Measurements from ENCODE around the gene DPP7.

Gene DPP7

GRCh38 chr9:137074657-137075274 lies 39.8 kb downstream of the DPP7 start:
- H3K9ac ChIP-seq (ENCODE audit: insufficient read length, low read depth), result no peak overlapping the region
- no peak overlapping the region for H3K4me3 ChIP-seq (ENCODE audit: insufficient read length, low read depth)
- H3K27me3 ChIP-seq (ENCODE audit: insufficient read depth, insufficient read length), result peaks cover 12% of the 10 kb centered on the region
- H3K36me3 ChIP-seq (ENCODE audit: insufficient read depth, insufficient read length, low read length), result peaks cover 7% of the 10 kb centered on the region
- no peaks in the 10 kb centered on the region for H3K9me3 ChIP-seq (ENCODE audit: insufficient read depth, low read length)
- H3K4me1 ChIP-seq (ENCODE audit: insufficient read depth, insufficient read length), result peaks cover 20% of the 10 kb centered on the region
- DNase-seq (ENCODE audit: low read depth, low spot score), result no peak
- TF ChIP-seq YY1 (IDR thresholded peaks at IDR 0.05; ENCODE audit: insufficient read depth, insufficient read length), result no peak
- no peak for TF ChIP-seq SUZ12 (IDR thresholded peaks at IDR 0.05; ENCODE audit: extremely low read depth, insufficient read depth, insufficient read length)
- no peak for TF ChIP-seq ZNF274 (IDR thresholded peaks at IDR 0.05; ENCODE audit: low read depth, low read length)

GRCh38 chr9:137073992-137074399 lies 40.5 kb downstream of the DPP7 start:
- Histone ChIP-seq H3K4me3 (ENCODE audit: insufficient read length, low read depth) (no peak overlapping the region), H3K4me1 (ENCODE audit: insufficient read depth, insufficient read length) (peaks cover 20% of the 10 kb centered on the region), H3K9ac (ENCODE audit: insufficient read length, low read depth) (no peak overlapping the region), H3K27me3 (ENCODE audit: insufficient read depth, insufficient read length) (peaks cover 19% of the 10 kb centered on the region), H3K36me3 (ENCODE audit: insufficient read depth, insufficient read length, low read length) (no peaks in the 10 kb centered on the region), H3K9me3 (ENCODE audit: insufficient read depth, low read length) (no peaks in the 10 kb centered on the region)
- no peak for DNase-seq (ENCODE audit: low read depth, low spot score)
- no peak for TF ChIP-seq SUZ12 (IDR thresholded peaks at IDR 0.05; ENCODE audit: extremely low read depth, insufficient read depth, insufficient read length)

GRCh38 chr9:137071282-137071681 lies 43.3 kb downstream of the DPP7 start:
- peaks cover 15% of the 10 kb centered on the region for H3K27me3 ChIP-seq (ENCODE audit: insufficient read depth, insufficient read length)
- DNase-seq (ENCODE audit: low read depth, low spot score), result no peak
- peaks cover 4% of the 10 kb centered on the region for H3K36me3 ChIP-seq (ENCODE audit: insufficient read depth, insufficient read length, low read length)
- H3K4me1 ChIP-seq (ENCODE audit: insufficient read depth, insufficient read length), result peaks cover 30% of the 10 kb centered on the region
- no peaks in the 10 kb centered on the region for H3K9me3 ChIP-seq (ENCODE audit: insufficient read depth, low read length)
- H3K4me3 ChIP-seq (ENCODE audit: insufficient read length, low read depth), result peak overlapping the region; percentile 16
- TF ChIP-seq SUZ12 (IDR thresholded peaks at IDR 0.05; ENCODE audit: extremely low read depth, insufficient read depth, insufficient read length), result no peak
- no peak for TF ChIP-seq YY1 (IDR thresholded peaks at IDR 0.05; ENCODE audit: insufficient read depth, insufficient read length)
- TF ChIP-seq ZNF274 (IDR thresholded peaks at IDR 0.05; ENCODE audit: low read depth, low read length), result no peak
- peak overlapping the region; percentile 78 for H3K9ac ChIP-seq (ENCODE audit: insufficient read length, low read depth)

GRCh38 chr9:137070906-137071275 lies 43.6 kb downstream of the DPP7 start:
- H3K4me3 ChIP-seq (ENCODE audit: insufficient read length, low read depth), result peak overlapping the region; percentile 16
- peaks cover 15% of the 10 kb centered on the region for H3K27me3 ChIP-seq (ENCODE audit: insufficient read depth, insufficient read length)
- no peaks in the 10 kb centered on the region for H3K9me3 ChIP-seq (ENCODE audit: insufficient read depth, low read length)
- peaks cover 8% of the 10 kb centered on the region for H3K36me3 ChIP-seq (ENCODE audit: insufficient read depth, insufficient read length, low read length)
- no peak for DNase-seq (ENCODE audit: low read depth, low spot score)
- peak overlapping the region; percentile 78 for H3K9ac ChIP-seq (ENCODE audit: insufficient read length, low read depth)
- peaks cover 30% of the 10 kb centered on the region for H3K4me1 ChIP-seq (ENCODE audit: insufficient read depth, insufficient read length)
- TF ChIP-seq ZNF274 (IDR thresholded peaks at IDR 0.05; ENCODE audit: low read depth, low read length) (no peak), YY1 (IDR thresholded peaks at IDR 0.05; ENCODE audit: insufficient read depth, insufficient read length) (no peak), SUZ12 (IDR thresholded peaks at IDR 0.05; ENCODE audit: extremely low read depth, insufficient read depth, insufficient read length) (no peak)

- TF ChIP-seq SUZ12 (IDR thresholded peaks at IDR 0.05; ENCODE audit: extremely low read depth, insufficient read depth, insufficient read length), result no peak
- TF ChIP-seq ZNF274 (IDR thresholded peaks at IDR 0.05; ENCODE audit: low read depth, low read length), result no peak
- TF ChIP-seq YY1 (IDR thresholded peaks at IDR 0.05; ENCODE audit: insufficient read depth, insufficient read length), result no peak
- H3K9ac ChIP-seq (ENCODE audit: insufficient read length, low read depth), result peak within 1 kb of the TSS; percentile 90
- H3K36me3 ChIP-seq (ENCODE audit: insufficient read depth, insufficient read length, low read length), result peaks cover 13% of the 10 kb centered on the region
- H3K9me3 ChIP-seq (ENCODE audit: insufficient read depth, low read length), result no peaks in the 10 kb centered on the region
- H3K4me3 ChIP-seq (ENCODE audit: insufficient read length, low read depth), result peak within 1 kb of the TSS; percentile 71
- DNase-seq (ENCODE audit: low read depth, low spot score), result peak; percentile 80
- peaks cover 30% of the 10 kb centered on the region for H3K4me1 ChIP-seq (ENCODE audit: insufficient read depth, insufficient read length)
- peaks cover 15% of the 10 kb centered on the region for H3K27me3 ChIP-seq (ENCODE audit: insufficient read depth, insufficient read length)
Measured at GRCh38 chr9:137070201-137070905, 44.2 kb downstream of the DPP7 start, which contains the start of gene SAPCD2. SAPCD2 (minus strand) TSS chr9:137070557; CDS start chr9:137070460, 97 bp downstream.

- TF ChIP-seq SUZ12 (IDR thresholded peaks at IDR 0.05; ENCODE audit: extremely low read depth, insufficient read depth, insufficient read length), result no peak
- no peak for TF ChIP-seq ZNF274 (IDR thresholded peaks at IDR 0.05; ENCODE audit: low read depth, low read length)
- TF ChIP-seq YY1 (IDR thresholded peaks at IDR 0.05; ENCODE audit: insufficient read depth, insufficient read length), result no peak
- H3K9me3 ChIP-seq (ENCODE audit: insufficient read depth, low read length), result no peaks in the 10 kb centered on the region
- H3K36me3 ChIP-seq (ENCODE audit: insufficient read depth, insufficient read length, low read length), result peaks cover 20% of the 10 kb centered on the region
- peak overlapping the region; percentile 90 for H3K9ac ChIP-seq (ENCODE audit: insufficient read length, low read depth)
- peaks cover 27% of the 10 kb centered on the region for H3K4me1 ChIP-seq (ENCODE audit: insufficient read depth, insufficient read length)
- peaks cover 15% of the 10 kb centered on the region for H3K27me3 ChIP-seq (ENCODE audit: insufficient read depth, insufficient read length)
- DNase-seq (ENCODE audit: low read depth, low spot score), result no peak
- H3K4me3 ChIP-seq (ENCODE audit: insufficient read length, low read depth), result peak overlapping the region; percentile 71
Measured at GRCh38 chr9:137069508-137070091, 44.9 kb downstream of the DPP7 start.
